ENCODE results near the gene ASIC1.
A peak's percentile ranks its signal among the peaks of the same experiment; 100 is the strongest.
"Not testable (repeated sequence)": the region's sequence is repeated elsewhere in the genome, so short reads cannot be mapped to it uniquely, and the experiment has no call there.

The ASIC1 gene

GRCh38 chr12:50057000-50057841 lies at the start of gene ASIC1:
TSS of gene ASIC1 (plus strand) at chr12:50057596. CDS start at chr12:50058767, 1,171 bp downstream.
- no peak for DNase-seq

- DNase-seq, result no peak
These were observed 43.8 kb upstream of the ASIC1 start for GRCh38 chr12:50013361-50014147.

- no peak for DNase-seq
These were observed 43.1 kb upstream of the ASIC1 start for GRCh38 chr12:50014342-50014741.

- no peak for DNase-seq
These were observed 40.6 kb upstream of the ASIC1 start for GRCh38 chr12:50016501-50017475.

GRCh38 chr12:50017641-50018040 lies 39.8 kb upstream of the ASIC1 start:
- no peak for DNase-seq

- DNase-seq, result no peak
These were observed 39.2 kb upstream of the ASIC1 start for GRCh38 chr12:50018154-50018553.

- DNase-seq, result no peak
These were observed 38.4 kb upstream of the ASIC1 start for GRCh38 chr12:50018968-50019367.

- DNase-seq, result no peak
These were observed 37.9 kb upstream of the ASIC1 start for GRCh38 chr12:50019524-50019923.

- no peak for DNase-seq
These were observed 36.4 kb upstream of the ASIC1 start for GRCh38 chr12:50021031-50021430.

GRCh38 chr12:50022903-50023302 lies 34.5 kb upstream of the ASIC1 start:
- no peak for DNase-seq

- no peak for DNase-seq
These were observed 33.2 kb upstream of the ASIC1 start for GRCh38 chr12:50024227-50024626.

- no peak for DNase-seq
These were observed 32.6 kb upstream of the ASIC1 start for GRCh38 chr12:50024805-50025186.

GRCh38 chr12:50025187-50026059 lies 32.0 kb upstream of the ASIC1 start, which contains the start of gene RACGAP1:
TSS of gene RACGAP1 (minus strand) at chr12:50025494. CDS start at chr12:50016715, 8,779 bp downstream.
- peak; percentile 92 for DNase-seq

- no peak for DNase-seq
These were observed 30.7 kb upstream of the ASIC1 start for GRCh38 chr12:50026691-50027090.

- not testable (repeated sequence) for DNase-seq
These were observed 26.9 kb upstream of the ASIC1 start for GRCh38 chr12:50030449-50030848.

- DNase-seq, result no peak
These were observed 24.9 kb upstream of the ASIC1 start for GRCh38 chr12:50032515-50032853.

- no peak for DNase-seq
These were observed 24.4 kb upstream of the ASIC1 start for GRCh38 chr12:50032854-50033581.

GRCh38 chr12:50038336-50038735 lies 19.1 kb upstream of the ASIC1 start:
- no peak for DNase-seq

GRCh38 chr12:50039151-50039835 lies 18.1 kb upstream of the ASIC1 start:
- DNase-seq, result peak; percentile 59

- no peak for DNase-seq
These were observed 16.7 kb upstream of the ASIC1 start for GRCh38 chr12:50040657-50041056.
